LNCaP clone FGC (cell line): ENCODE measurements around the gene HGS.

Experiments used
- DNase-seq: peaks from one replicate; pipeline ENCODE4 v3.0.0-alpha.2; 2011; ENCODE audit warnings: low read depth
- H3K4me3 ChIP-seq: 2 replicates; pipeline ENCODE4 v1.5.1; 2011; ENCODE audit warnings: mild to moderate bottlenecking, low read depth, low read length, control low read depth
- TF ChIP-seq, protein P1 (sequence below): IDR thresholded peaks from 2 replicates; pipeline ENCODE4 v1.5.1; 2012; ENCODE audit warnings: mild to moderate bottlenecking; ENCODE audit not compliant: control insufficient read depth, insufficient read depth; ENCODE audit errors: extremely low read depth

Gene HGS

DNA sequence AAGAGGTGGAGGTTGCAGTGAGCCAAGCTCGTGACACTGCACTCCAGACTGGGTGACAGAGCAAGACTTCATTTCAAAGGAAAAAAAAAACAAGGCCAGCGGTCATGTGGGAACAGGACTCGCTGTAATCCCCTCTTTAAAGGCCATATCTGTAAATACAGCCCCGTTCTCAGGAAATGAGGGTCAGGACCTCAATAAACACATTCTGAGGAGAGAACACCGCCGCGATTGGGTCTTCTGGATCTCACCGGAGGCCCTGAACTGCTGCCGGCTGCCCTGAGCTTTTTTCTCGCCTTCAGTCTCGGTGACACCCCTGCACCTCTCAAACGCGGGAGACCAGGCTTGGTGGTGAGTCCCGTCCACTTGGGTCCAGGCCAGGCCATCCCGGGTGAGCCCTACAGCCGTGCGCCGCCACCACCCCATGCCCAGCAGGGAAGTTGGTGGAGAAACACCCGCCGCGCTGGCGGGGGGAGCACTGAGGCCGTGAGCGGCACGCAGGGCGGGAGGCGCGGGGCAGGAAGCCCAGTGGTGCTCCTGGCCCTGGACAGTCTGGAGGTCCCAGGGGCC lies 56.7 kb downstream of the HGS start:
- TF ChIP-seq, protein P1, sequence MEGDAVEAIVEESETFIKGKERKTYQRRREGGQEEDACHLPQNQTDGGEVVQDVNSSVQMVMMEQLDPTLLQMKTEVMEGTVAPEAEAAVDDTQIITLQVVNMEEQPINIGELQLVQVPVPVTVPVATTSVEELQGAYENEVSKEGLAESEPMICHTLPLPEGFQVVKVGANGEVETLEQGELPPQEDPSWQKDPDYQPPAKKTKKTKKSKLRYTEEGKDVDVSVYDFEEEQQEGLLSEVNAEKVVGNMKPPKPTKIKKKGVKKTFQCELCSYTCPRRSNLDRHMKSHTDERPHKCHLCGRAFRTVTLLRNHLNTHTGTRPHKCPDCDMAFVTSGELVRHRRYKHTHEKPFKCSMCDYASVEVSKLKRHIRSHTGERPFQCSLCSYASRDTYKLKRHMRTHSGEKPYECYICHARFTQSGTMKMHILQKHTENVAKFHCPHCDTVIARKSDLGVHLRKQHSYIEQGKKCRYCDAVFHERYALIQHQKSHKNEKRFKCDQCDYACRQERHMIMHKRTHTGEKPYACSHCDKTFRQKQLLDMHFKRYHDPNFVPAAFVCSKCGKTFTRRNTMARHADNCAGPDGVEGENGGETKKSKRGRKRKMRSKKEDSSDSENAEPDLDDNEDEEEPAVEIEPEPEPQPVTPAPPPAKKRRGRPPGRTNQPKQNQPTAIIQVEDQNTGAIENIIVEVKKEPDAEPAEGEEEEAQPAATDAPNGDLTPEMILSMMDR: no peak
- DNase-seq: no peak
- H3K4me3 ChIP-seq: no peak overlapping the region

DNA sequence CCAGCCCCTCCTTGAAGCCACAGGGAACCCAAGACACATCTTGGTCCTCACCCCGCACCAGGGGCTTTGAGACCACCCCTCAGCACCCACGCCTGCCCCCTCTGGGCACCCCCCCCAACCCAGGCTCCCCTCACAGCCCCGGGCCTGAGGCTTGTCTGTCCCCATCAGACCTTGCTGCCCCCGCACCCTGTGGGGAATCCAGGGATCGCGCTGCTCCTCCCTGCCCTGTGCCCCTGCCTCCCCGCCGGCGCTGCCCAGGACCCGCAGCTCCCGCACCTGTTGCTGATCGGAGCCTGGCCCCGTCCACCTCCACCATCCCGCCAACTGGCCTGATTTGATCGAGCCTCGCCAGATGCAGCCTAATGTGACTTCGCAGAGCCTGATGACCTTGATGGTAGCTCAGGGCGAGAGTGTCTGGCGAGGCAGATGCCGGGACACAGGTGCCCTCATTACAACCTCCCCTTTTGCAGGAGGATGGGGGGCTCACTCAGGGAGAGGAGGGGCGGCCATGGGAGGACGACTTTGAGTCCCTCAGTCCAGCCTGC lies 57.3 kb downstream of the HGS start:
- no peak overlapping the region for H3K4me3 ChIP-seq
- DNase-seq: no peak
- TF ChIP-seq, protein P1: no peak

DNA sequence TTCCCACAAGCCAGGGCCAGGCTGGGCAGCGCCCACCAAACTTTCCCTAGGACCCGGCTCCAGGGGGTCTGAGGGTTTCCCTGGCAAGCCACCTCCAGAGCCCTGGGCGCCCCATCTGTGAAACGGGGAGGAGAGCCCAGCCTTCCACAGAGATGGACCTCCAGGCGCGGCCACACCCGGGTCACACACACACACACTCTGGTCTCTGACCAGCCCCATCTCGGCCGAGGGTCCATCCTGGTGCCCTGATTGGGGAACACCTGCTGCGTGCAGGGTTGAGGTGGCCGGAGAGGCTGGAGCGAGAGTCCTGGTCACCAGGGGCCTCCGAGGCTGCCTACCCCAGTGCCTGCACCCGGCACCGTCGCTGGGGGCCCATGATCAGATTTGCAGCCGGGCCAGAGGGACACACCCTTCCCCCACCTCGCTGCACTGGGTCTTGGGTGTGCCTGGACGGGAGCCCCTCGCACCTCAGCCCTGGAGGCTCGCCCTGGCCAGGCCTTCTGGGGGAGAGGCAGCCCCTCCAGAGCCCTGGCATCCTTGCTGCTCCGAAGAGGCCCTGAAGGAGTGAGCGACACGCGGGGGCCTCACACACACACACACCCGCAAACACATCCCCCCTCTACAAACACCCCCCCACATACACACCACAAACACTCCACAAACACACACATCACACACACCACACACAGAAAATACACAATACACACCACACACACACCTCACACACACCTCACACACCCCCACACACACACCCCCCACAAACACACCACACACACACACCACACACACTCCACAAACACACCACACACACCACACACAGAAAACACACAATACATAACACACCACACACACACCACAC lies 58.0 kb downstream of the HGS start:
- H3K4me3 ChIP-seq: no peak overlapping the region
- no peak for DNase-seq
- TF ChIP-seq, protein P1: no peak
